ENCODE data around the gene CUX1. TPM values are rescaled to one million over a fixed set of nuclear protein-coding genes. Genes with fewer than 3 reads are reported as not detected.

The CUX1 gene
- total RNA-seq, 1 donor from 2014 or later, result 50.6 TPM

GRCh38 chr7:102061981-102062390 is 244.6 kb downstream of the CUX1 start:
- DNase-seq (ENCODE audit: low read depth), result peak; percentile 25
- Histone ChIP-seq H3K79me2 (ENCODE audit: insufficient read depth, low read length) (peaks cover 3% of the 10 kb centered on the region), H3K9ac (ENCODE audit: low read length) (no peak overlapping the region), H4K20me1 (ENCODE audit: insufficient read depth, low read length) (peaks cover 31% of the 10 kb centered on the region), H3K4me3 (ENCODE audit: insufficient read depth, low read depth, low read length) (no peak overlapping the region), H2AFZ (ENCODE audit: low read depth, low read length) (no peak overlapping the region), H3K4me2 (ENCODE audit: low read length) (no peak overlapping the region), H3K27ac (ENCODE audit: low read depth, low read length) (no peak overlapping the region), H3K9me3 (ENCODE audit: insufficient read depth, low read depth, low read length) (no peaks in the 10 kb centered on the region), H3K27me3 (ENCODE audit: insufficient read depth, low read length) (no peaks in the 10 kb centered on the region), H3K4me1 (ENCODE audit: insufficient read depth, low read length) (peaks cover 11% of the 10 kb centered on the region), H3K36me3 (ENCODE audit: insufficient read depth, low read length) (no peaks in the 10 kb centered on the region)
- H3K27ac Mint-ChIP-seq (ENCODE audit: unreplicated experiment), result peak overlapping the region; percentile 30
- no peak for TF ChIP-seq EZH2 (IDR thresholded peaks at IDR 0.05; ENCODE audit: insufficient read depth, low read length)
- TF ChIP-seq, protein P1, sequence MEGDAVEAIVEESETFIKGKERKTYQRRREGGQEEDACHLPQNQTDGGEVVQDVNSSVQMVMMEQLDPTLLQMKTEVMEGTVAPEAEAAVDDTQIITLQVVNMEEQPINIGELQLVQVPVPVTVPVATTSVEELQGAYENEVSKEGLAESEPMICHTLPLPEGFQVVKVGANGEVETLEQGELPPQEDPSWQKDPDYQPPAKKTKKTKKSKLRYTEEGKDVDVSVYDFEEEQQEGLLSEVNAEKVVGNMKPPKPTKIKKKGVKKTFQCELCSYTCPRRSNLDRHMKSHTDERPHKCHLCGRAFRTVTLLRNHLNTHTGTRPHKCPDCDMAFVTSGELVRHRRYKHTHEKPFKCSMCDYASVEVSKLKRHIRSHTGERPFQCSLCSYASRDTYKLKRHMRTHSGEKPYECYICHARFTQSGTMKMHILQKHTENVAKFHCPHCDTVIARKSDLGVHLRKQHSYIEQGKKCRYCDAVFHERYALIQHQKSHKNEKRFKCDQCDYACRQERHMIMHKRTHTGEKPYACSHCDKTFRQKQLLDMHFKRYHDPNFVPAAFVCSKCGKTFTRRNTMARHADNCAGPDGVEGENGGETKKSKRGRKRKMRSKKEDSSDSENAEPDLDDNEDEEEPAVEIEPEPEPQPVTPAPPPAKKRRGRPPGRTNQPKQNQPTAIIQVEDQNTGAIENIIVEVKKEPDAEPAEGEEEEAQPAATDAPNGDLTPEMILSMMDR (IDR thresholded peaks at IDR 0.05; ENCODE audit: insufficient read depth, low read depth, low read length), result no peak
- FAIRE-seq, result no peak
- H3K36me3 Mint-ChIP-seq (ENCODE audit: low read depth, unreplicated experiment), result peaks cover 8% of the 10 kb centered on the region
- H3K27me3 Mint-ChIP-seq (ENCODE audit: low read depth, unreplicated experiment), result no peaks in the 10 kb centered on the region
- H3K4me3 Mint-ChIP-seq (ENCODE audit: unreplicated experiment), result no peak overlapping the region
- H3K9me3 Mint-ChIP-seq (ENCODE audit: unreplicated experiment), result peaks cover 2% of the 10 kb centered on the region
- peaks cover 14% of the 10 kb centered on the region for H3K4me1 Mint-ChIP-seq (ENCODE audit: low read depth, unreplicated experiment)

DNA sequence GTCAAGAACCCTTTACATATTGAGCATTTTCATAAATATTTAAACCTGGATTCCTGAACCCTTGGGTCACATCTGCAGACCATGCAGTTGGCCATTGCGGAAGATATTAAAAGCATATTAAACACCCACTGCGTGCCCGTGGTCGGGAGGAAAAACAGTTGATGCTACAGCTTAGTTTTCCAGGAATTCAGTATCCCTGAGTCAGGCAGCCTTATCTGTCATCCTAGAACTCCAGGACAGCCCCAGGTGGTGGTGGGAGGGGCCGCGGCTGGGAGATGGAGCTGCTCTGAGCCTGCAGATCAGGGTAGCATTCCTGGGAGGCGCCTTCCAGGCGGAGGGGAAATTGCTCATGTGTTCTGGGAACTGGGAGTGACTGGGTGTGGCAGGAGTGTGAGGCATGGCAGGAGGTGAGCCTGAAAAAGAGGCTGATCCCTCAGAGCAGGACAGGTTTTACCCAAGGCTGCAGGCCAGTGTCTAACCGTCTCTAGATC is 246.3 kb downstream of the CUX1 start:
- Mint-ChIP-seq H3K36me3 (ENCODE audit: low read depth, unreplicated experiment) (peaks cover 4% of the 10 kb centered on the region), H3K27ac (ENCODE audit: unreplicated experiment) (peak overlapping the region; percentile 82), H3K4me1 (ENCODE audit: low read depth, unreplicated experiment) (peaks cover 14% of the 10 kb centered on the region), H3K4me3 (ENCODE audit: unreplicated experiment) (no peak overlapping the region), H3K27me3 (ENCODE audit: low read depth, unreplicated experiment) (no peaks in the 10 kb centered on the region), H3K9me3 (ENCODE audit: unreplicated experiment) (no peaks in the 10 kb centered on the region)
- Histone ChIP-seq H4K20me1 (ENCODE audit: insufficient read depth, low read length) (peaks cover 36% of the 10 kb centered on the region), H3K9ac (ENCODE audit: low read length) (peak overlapping the region; percentile 8), H3K27me3 (ENCODE audit: insufficient read depth, low read length) (no peaks in the 10 kb centered on the region), H2AFZ (ENCODE audit: low read depth, low read length) (no peak overlapping the region), H3K27ac (ENCODE audit: low read depth, low read length) (peak overlapping the region; percentile 51), H3K79me2 (ENCODE audit: insufficient read depth, low read length) (peaks cover 3% of the 10 kb centered on the region), H3K4me1 (ENCODE audit: insufficient read depth, low read length) (peaks cover 11% of the 10 kb centered on the region), H3K4me2 (ENCODE audit: low read length) (peak overlapping the region; percentile 45), H3K9me3 (ENCODE audit: insufficient read depth, low read depth, low read length) (no peaks in the 10 kb centered on the region), H3K36me3 (ENCODE audit: insufficient read depth, low read length) (no peaks in the 10 kb centered on the region), H3K4me3 (ENCODE audit: insufficient read depth, low read depth, low read length) (no peak overlapping the region)
- FAIRE-seq, result no peak
- DNase-seq (ENCODE audit: low read depth), result peak; percentile 87
- no peak for TF ChIP-seq EZH2 (IDR thresholded peaks at IDR 0.05; ENCODE audit: insufficient read depth, low read length)

DNA sequence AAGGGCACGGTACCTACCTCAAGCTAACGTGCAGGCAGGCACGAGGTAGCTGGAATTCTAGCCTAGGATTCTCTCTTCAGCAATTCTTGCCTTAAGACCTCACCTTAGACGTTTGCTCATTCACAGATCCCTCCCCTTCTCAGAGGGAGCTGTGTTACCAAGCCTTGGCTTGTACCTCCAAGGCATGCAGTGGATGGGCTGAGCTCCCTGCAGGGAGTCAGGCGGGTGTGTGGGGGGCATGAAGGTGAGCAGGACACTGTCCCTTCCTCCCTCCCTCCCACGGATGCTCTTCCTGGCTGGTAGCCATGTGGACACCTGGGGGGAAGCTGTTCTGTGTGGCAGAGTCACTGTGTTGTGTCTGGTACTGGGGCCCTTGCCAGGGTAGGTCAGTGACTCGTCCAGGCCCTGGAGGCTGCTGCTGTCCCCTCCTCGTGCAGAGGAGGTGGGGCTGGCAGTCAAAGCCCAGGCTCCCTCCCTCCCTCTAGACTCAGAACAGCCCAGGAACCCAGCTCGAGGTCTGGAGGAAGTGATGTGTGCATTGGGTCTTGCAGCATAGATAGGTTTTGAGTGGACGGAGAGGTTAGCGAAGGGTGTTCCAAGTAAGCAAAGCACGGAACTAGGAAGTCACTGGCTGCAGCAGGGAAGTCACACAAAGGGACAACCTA is 247.1 kb downstream of the CUX1 start:
- no peak for FAIRE-seq
- Mint-ChIP-seq H3K4me1 (ENCODE audit: low read depth, unreplicated experiment) (peaks cover 14% of the 10 kb centered on the region), H3K36me3 (ENCODE audit: low read depth, unreplicated experiment) (peaks cover 3% of the 10 kb centered on the region), H3K27me3 (ENCODE audit: low read depth, unreplicated experiment) (no peaks in the 10 kb centered on the region), H3K27ac (ENCODE audit: unreplicated experiment) (peak overlapping the region; percentile 20), H3K9me3 (ENCODE audit: unreplicated experiment) (no peaks in the 10 kb centered on the region), H3K4me3 (ENCODE audit: unreplicated experiment) (no peak overlapping the region)
- peak overlapping the region; percentile 51 for H3K27ac ChIP-seq (ENCODE audit: low read depth, low read length)
- H3K27me3 ChIP-seq (ENCODE audit: insufficient read depth, low read length), result no peaks in the 10 kb centered on the region
- no peak for DNase-seq (ENCODE audit: low read depth)
- no peak for TF ChIP-seq EZH2 (IDR thresholded peaks at IDR 0.05; ENCODE audit: insufficient read depth, low read length)
- peaks cover 37% of the 10 kb centered on the region for H4K20me1 ChIP-seq (ENCODE audit: insufficient read depth, low read length)
- no peak overlapping the region for H3K4me3 ChIP-seq (ENCODE audit: insufficient read depth, low read depth, low read length)
- no peaks in the 10 kb centered on the region for H3K36me3 ChIP-seq (ENCODE audit: insufficient read depth, low read length)
- peaks cover 11% of the 10 kb centered on the region for H3K4me1 ChIP-seq (ENCODE audit: insufficient read depth, low read length)
- H2AFZ ChIP-seq (ENCODE audit: low read depth, low read length), result no peak overlapping the region
- peak overlapping the region; percentile 45 for H3K4me2 ChIP-seq (ENCODE audit: low read length)
- H3K79me2 ChIP-seq (ENCODE audit: insufficient read depth, low read length), result peaks cover 3% of the 10 kb centered on the region
- H3K9me3 ChIP-seq (ENCODE audit: insufficient read depth, low read depth, low read length), result no peaks in the 10 kb centered on the region
- H3K9ac ChIP-seq (ENCODE audit: low read length), result peak overlapping the region; percentile 8

All from astrocyte (in vitro differentiated cells and primary cell).